GM23248 (cell line): Measurements from ENCODE around the gene PRDM1. TPM values are rescaled to one million over a fixed set of nuclear protein-coding genes. Genes with fewer than 3 reads are reported as not detected.
"Not testable (repeated sequence)": the region's sequence is repeated elsewhere in the genome, so short reads cannot be mapped to it uniquely, and the experiment has no call there.

ENCODE experiments used
- DNase-seq: peaks from one replicate; pipeline ENCODE4 v3.0.0-alpha.2; 2015
- H2AFZ ChIP-seq: fragments of 200-600 bp; sonication (generic); 2 replicates; pipeline ENCODE4 v1.6.1; 2016; ENCODE audit warnings: antibody characterized with exemption
- H3F3A ChIP-seq: fragments of 200-600 bp; sonication (generic); 2 replicates; pipeline ENCODE4 v1.6.1; 2016; ENCODE audit warnings: mild to moderate bottlenecking, antibody characterized with exemption, mixed run types; ENCODE audit not compliant: insufficient read depth
- H3K27ac ChIP-seq: fragments of 200-600 bp; sonication (generic); 2 replicates; pipeline ENCODE4 v1.5.1; 2016; ENCODE audit warnings: mild to moderate bottlenecking
- H3K27me3 ChIP-seq: fragments of 200-600 bp; sonication (generic); replicated peaks from 2 replicates; pipeline ENCODE4 v1.6.1; 2016; ENCODE audit warnings: mild to moderate bottlenecking; ENCODE audit not compliant: insufficient read depth
- H3K36me3 ChIP-seq: fragments of 200-600 bp; sonication (generic); 2 replicates; pipeline ENCODE4 v1.6.1; 2016; ENCODE audit warnings: low read depth, mild to moderate bottlenecking
- H3K4me1 ChIP-seq: fragments of 200-600 bp; sonication (generic); 2 replicates; pipeline ENCODE4 v1.6.1; 2016; ENCODE audit warnings: mild to moderate bottlenecking; ENCODE audit not compliant: insufficient read depth
- H3K4me2 ChIP-seq: fragments of 200-600 bp; sonication (generic); one replicate; pipeline ENCODE4 v1.6.1; 2016; ENCODE audit warnings: mild to moderate bottlenecking; ENCODE audit not compliant: unreplicated experiment
- H3K4me3 ChIP-seq: fragments of 200-600 bp; sonication (generic); 2 replicates; pipeline ENCODE4 v1.5.1; 2016; ENCODE audit warnings: mild to moderate bottlenecking
- H3K79me2 ChIP-seq: fragments of 200-600 bp; sonication (generic); 2 replicates; pipeline ENCODE4 v1.6.1; 2016; ENCODE audit warnings: mild to moderate bottlenecking; ENCODE audit not compliant: insufficient read depth
- H3K9ac ChIP-seq: fragments of 200-600 bp; sonication (generic); 2 replicates; pipeline ENCODE4 v1.6.1; 2016; ENCODE audit warnings: mild to moderate bottlenecking
- H3K9me2 ChIP-seq: fragments of 200-600 bp; sonication (generic); 2 replicates; pipeline ENCODE4 v1.6.1; 2016; ENCODE audit warnings: mixed run types, mild to moderate bottlenecking, moderate library complexity; ENCODE audit not compliant: insufficient read depth
- H3K9me3 ChIP-seq: fragments of 200-600 bp; sonication (generic); one replicate; pipeline ENCODE4 v1.6.1; 2017; ENCODE audit warnings: low read depth
- H4K20me1 ChIP-seq: fragments of 200-600 bp; sonication (generic); 2 replicates; pipeline ENCODE4 v1.6.0; 2016; ENCODE audit not compliant: insufficient read depth
- EZH2 ChIP-seq: fragments of 200-600 bp; sonication (generic); IDR thresholded peaks from 2 replicates; pipeline ENCODE4 v1.6.1; 2018; ENCODE audit warnings: antibody characterized with exemption, mild to moderate bottlenecking; ENCODE audit not compliant: insufficient read depth, poor library complexity, severe bottlenecking
- EZH2phosphoT487 ChIP-seq: fragments of 200-600 bp; sonication (generic); IDR thresholded peaks from 2 replicates; pipeline ENCODE4 v1.6.1; 2018; ENCODE audit warnings: antibody characterized with exemption, moderate library complexity, mild to moderate bottlenecking, low read depth; ENCODE audit not compliant: insufficient read depth
- WGBS, 2 experiments: methylation state at CpG; one replicate each; pipeline ENCODE4 v1.1.6; 2015 to 2017; ENCODE audit warnings: low lambda C conversion rate in 2 of 2, low coverage in 1 of 2; ENCODE audit errors: missing lambda C conversion rate in 2 of 2; 5-methylcytosine and 5-hydroxymethylcytosine counted together
- in situ Hi-C: fragments of 300-500 bp; cut with MboI; formaldehyde crosslinking; loops from 2 replicates; pipeline ENCODE4 v1.15.0; 2020
- polyA plus RNA-seq: library from polyadenylated mRNA; unstranded; fragments of >200 nt; fragmentation: Nextera tagmentation; extraction: Ambion mirVana; gene quantifications from 2 replicates; pipeline ENCODE4 v1.2.1, GENCODE V29; 2016
- total RNA-seq: library from RNA; depleted of rRNA; stranded (reverse); fragments of >200 nt; shearing (Covaris generic); gene quantifications from 2 replicates; pipeline ENCODE4 v1.2.3, GENCODE V29; 2014

PRDM1 gene
- total and polyA plus RNA-seq, 2 experiments from 2014 or later, result 2.7 to 3.9 TPM

DNA sequence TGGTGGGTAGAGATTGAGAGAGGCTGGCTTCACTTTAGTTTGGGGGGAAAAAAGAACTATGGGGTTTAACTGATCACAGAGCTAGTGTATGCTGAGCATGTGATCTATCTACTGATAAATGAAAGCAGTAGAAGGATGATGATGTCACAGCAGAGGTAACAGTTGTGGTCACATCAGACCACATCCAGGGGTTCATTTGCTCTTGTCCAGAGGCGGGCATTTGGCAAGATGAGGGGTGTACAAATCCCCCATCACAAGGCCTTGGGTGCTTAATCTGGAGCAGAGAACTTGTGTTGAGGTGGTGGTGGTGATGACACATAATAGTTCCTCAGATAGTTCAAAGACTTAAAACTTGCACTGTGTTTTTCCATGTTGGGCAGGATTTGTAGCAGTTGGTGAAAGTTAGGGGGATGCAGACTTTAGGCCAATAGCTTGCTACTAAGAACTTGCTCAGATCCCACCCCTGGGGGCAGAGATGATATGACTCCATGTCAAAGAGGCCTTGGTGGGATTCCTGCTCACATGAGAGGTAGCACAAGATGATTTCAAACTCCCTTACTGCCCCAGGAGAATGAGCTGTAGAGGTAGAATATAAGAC, 63.4 kb downstream of the PRDM1 start:
- Histone ChIP-seq H3K4me2 (no peak overlapping the region), H3K79me2 (no peaks in the 10 kb centered on the region), H4K20me1 (no peaks in the 10 kb centered on the region), H3K4me1 (peaks cover 30% of the 10 kb centered on the region), H3K9me3 (no peaks in the 10 kb centered on the region), H3K27ac (no peak overlapping the region), H3K36me3 (no peaks in the 10 kb centered on the region), H3K9ac (no peak overlapping the region), H3K4me3 (no peak overlapping the region), H3K9me2 (no peaks in the 10 kb centered on the region), H3F3A (peaks cover 15% of the 10 kb centered on the region), H2AFZ (no peak overlapping the region), H3K27me3 (no peaks in the 10 kb centered on the region)
- TF ChIP-seq EZH2 (no peak), EZH2phosphoT487 (no peak)
- no peak for DNase-seq
- WGBS, 2 experiments, result 88 to 95% methylated on average over 1 of the region's 1 CpG
- in situ Hi-C loops, result no loop called here

DNA sequence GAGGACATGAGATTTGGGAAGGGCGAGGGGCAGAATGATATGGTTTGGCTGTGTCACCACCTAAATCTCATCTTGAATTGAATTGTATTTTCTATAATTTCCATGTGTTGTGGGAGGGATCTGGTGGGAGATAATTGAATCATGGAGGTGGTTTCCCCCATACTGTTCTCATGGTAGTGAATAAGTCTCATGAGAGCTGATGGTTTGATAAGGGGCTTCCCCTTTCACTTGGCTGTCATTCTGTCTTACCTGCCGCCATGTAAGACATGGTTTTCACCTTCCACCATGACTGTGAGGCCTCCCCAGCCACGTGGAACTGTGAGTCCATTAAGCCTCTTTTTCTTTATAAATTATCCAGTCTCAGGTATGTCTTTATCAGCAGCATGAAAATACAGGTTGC, 66.3 kb downstream of the PRDM1 start:
- H3K4me2 ChIP-seq, H3K79me2 ChIP-seq, H3K9me2 ChIP-seq, H3K9me3 ChIP-seq, H3K27me3 ChIP-seq, H3K36me3 ChIP-seq, H2AFZ ChIP-seq, DNase-seq, H3F3A ChIP-seq, H3K9ac ChIP-seq, H3K4me3 ChIP-seq, H4K20me1 ChIP-seq, in situ Hi-C loops: not testable (repeated sequence)
- Histone ChIP-seq H3K4me1 (peaks cover 31% of the 10 kb centered on the region), H3K27ac (peak overlapping the region; percentile 12; the same call in 1 of the 2 replicates)
- WGBS, 2 experiments, result 71 to 84% methylated on average over 3 of the region's 3 CpGs

DNA sequence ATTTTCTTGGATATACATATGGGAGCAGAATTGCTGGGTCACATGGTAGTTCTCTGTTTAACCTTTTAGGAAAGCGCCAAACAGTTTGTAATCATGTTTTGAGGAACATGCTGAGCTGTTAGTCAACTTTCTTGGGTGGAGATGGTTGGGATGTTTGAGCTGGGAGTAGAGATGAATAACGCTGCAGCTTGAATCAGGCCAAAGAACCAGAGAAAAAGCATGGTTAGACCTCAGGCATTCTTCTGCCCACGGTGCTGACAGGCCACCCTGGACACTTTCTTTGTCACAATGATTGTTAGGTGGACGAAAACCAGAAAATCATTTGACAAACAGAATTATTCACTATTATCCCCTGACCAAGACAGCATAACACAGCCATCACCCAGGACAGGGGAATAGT, 66.8 kb downstream of the PRDM1 start:
- TF ChIP-seq EZH2phosphoT487 (0 out of 2 replicates have a peak, but pooled peaks have one; percentile 67), EZH2 (no peak)
- H2AFZ ChIP-seq, result no peak overlapping the region
- no peaks in the 10 kb centered on the region for H4K20me1 ChIP-seq
- no peaks in the 10 kb centered on the region for H3K36me3 ChIP-seq
- no peak overlapping the region for H3K9ac ChIP-seq
- H3K4me1 ChIP-seq, result peaks cover 31% of the 10 kb centered on the region
- DNase-seq, result peak; percentile 68
- no peaks in the 10 kb centered on the region for H3K9me3 ChIP-seq
- in situ Hi-C loops, result no loop called here
- H3K79me2 ChIP-seq, result no peaks in the 10 kb centered on the region
- H3K4me2 ChIP-seq, result no peak overlapping the region
- WGBS, 2 experiments, result 33 to 46% methylated on average over 4 of the region's 4 CpGs
- H3K9me2 ChIP-seq, result no peaks in the 10 kb centered on the region
- H3F3A ChIP-seq, result peaks cover 6% of the 10 kb centered on the region
- peak overlapping the region; percentile 12; the same call in 1 of the 2 replicates for H3K27ac ChIP-seq
- no peaks in the 10 kb centered on the region for H3K27me3 ChIP-seq
- no peak overlapping the region for H3K4me3 ChIP-seq

DNA sequence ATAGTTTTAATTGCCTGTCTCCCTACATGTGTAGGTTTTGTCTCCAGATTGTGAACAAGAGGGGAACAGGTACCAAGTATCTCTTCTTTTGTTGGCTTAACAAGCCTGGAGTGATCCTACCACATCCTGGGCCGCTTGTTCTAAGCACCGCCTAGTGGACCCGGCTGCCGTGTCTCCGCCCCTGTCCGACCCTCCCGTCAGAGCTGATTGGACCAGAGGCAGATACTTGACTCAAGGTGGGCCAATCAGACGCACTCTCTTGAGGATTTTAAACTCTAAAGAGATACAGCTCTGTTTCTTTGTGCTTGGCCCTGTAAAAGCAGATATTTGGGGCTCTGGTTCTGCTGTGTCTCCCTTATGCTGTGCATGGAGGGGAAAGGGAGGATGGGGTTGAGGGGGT, 68.2 kb downstream of the PRDM1 start:
- Histone ChIP-seq H3K27ac (no peak overlapping the region), H4K20me1 (no peaks in the 10 kb centered on the region), H3F3A (peaks cover 15% of the 10 kb centered on the region), H3K9me3 (no peaks in the 10 kb centered on the region), H3K4me3 (no peak overlapping the region), H3K4me2 (no peak overlapping the region), H2AFZ (no peak overlapping the region), H3K79me2 (no peaks in the 10 kb centered on the region), H3K4me1 (peaks cover 45% of the 10 kb centered on the region), H3K9ac (no peak overlapping the region), H3K27me3 (no peaks in the 10 kb centered on the region), H3K36me3 (no peaks in the 10 kb centered on the region), H3K9me2 (no peaks in the 10 kb centered on the region)
- TF ChIP-seq EZH2, result no peak
- TF ChIP-seq EZH2phosphoT487, result no peak
- in situ Hi-C loops, result no loop called here
- 94 to 98% methylated on average over 8 of the region's 8 CpGs for WGBS, 2 experiments
- no peak for DNase-seq
